T47D (cell line): ENCODE results near the gene BTBD2.

Source experiments
- DNase-seq, 2 experiments: peaks; one replicate each; pipeline versions ENCODE4 v3.0.0 to v3.0.0-alpha.2; 2011 to 2012; ENCODE audit warnings: low read depth in 1 of 2, low spot score in 1 of 2
- JUND ChIP-seq: IDR thresholded peaks from 2 replicates; pipeline ENCODE4 v1.6.1; 2012; ENCODE audit warnings: low read depth
- in situ Hi-C: cut with HindIII; loops from 2 replicates; pipeline ENCODE4 v1.10.0; 2016; ENCODE audit warnings: low sequenced_read_pairs, low pct_unique_long_range_greater_than_20kb

Gene BTBD2

GRCh38 chr19:1957562-1958248, 57.8 kb downstream of the BTBD2 start:
- in situ Hi-C loops = no loop called here
- TF ChIP-seq JUND = no peak
- no peak for DNase-seq

DNA sequence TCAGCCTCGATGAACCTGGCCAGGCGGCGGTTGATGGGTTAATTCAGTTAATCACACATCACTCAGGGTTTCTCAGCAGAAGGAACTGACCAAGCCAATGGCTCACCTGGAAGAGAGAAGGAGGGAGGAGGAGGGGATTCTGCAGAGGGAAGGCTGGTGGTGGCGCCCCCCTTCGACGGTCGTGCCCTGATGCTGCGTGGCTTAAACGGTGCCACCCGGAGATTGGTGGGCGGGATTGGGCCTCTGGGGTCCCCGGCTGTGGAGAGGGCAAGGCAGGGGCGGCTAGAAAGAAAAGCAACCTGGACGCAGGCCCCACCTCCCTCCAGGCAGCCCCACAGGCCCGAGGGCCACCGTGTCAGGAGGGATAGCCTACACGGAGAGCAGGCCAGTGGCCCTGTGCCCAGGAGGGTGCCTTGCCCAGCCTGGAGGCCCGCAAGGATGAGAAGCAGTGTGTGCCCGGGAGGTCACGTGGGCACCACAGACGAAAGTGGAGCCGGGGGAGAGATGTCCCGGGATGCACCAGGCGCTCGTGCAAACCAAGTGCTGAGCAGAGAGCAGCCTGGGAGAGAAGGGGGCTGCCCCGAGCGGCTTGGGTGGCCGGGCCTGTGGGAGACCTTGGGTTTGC, 58.5 kb downstream of the BTBD2 start:
- TF ChIP-seq JUND = no peak
- in situ Hi-C loops = no loop called here
- no peak for DNase-seq

GRCh38 chr19:1956122-1956494, 59.4 kb downstream of the BTBD2 start:
- in situ Hi-C loops = no loop called here
- no peak for DNase-seq
- TF ChIP-seq JUND = no peak

- no peak for TF ChIP-seq JUND
- in situ Hi-C loops = no loop called here
- DNase-seq = no peak
Measured at GRCh38 chr19:1955171-1956121, 60.1 kb downstream of the BTBD2 start.

DNA sequence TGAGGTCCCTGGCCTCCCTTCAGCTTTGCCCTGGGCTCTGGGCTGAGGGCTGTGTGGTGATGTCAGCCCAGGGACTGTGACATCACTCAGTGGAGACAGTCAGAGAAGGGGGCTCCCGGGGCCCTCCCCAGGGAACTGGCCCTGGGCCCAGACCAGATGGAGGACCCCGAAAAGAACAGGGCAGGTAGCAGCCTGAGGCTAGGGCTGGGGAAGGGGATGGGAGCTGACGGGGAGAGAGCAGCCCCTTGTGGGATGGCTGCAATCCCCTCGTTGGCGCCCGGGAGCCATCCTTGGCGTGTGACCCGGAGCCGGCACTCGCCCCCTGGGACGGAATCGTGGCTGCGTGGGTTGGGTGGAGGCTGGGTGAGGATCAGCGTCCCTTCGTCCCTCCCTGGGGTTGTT, 61.0 kb downstream of the BTBD2 start:
- no peak for TF ChIP-seq JUND
- in situ Hi-C loops = no loop called here
- DNase-seq = no peak

DNA sequence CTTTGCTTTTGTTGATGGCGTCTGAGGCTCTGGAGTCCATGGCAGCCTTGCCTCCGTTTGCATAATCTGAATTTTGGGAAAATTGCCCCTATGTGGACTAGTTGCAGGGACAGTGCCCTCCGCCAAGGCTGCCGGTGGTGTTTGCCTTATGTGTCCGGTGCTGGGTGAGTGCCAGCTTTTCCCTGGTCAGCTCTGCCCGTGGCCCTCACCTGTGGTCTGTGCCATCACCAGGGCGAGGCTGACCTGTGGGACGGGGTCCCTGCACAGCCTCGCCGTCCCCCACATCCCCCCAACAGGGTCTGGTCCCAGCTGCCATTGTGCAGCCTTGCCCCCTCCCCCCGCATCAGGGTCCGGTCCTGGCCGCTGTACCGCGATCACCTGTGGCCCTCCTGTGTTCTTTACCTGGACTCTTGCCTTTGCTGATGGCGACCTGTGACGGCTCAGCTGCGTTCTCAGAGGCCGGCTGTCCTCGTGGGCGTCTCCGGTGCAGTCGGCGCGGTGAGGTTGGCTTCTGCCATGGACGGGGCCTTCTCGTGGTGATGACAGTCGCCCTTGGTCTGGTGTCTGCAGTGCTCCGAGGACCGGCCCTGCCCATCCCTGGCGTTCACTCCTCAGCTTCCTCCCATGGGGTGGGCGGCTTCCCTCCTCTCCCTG, 61.9 kb downstream of the BTBD2 start:
- TF ChIP-seq JUND = no peak
- in situ Hi-C loops = no loop called here
- DNase-seq = no peak

DNA sequence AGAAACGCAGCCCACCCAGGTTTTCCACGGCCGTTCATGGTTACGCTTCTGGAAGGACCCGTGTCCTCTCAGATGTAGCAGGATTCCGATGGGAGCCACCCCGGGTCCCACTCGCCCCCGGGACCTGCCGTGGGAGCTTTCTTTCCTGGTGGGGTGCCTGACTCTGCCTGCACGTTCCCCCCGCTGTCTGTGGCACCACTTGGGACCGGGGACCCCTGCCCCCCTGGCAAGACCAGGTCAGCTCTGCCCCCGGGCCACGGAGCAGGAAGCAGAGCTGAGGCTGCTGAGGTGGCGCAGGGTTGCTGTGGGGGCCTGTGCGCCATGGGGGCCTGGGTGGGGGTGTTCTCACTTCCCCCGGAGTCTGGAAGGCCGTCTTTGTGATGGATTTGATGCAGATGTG, 62.5 kb downstream of the BTBD2 start:
- DNase-seq = no peak
- TF ChIP-seq JUND = no peak
- in situ Hi-C loops = no loop called here

- no peak for TF ChIP-seq JUND
- no peak for DNase-seq
- in situ Hi-C loops = no loop called here
Measured at GRCh38 chr19:1952635-1953034, 62.9 kb downstream of the BTBD2 start.

DNA sequence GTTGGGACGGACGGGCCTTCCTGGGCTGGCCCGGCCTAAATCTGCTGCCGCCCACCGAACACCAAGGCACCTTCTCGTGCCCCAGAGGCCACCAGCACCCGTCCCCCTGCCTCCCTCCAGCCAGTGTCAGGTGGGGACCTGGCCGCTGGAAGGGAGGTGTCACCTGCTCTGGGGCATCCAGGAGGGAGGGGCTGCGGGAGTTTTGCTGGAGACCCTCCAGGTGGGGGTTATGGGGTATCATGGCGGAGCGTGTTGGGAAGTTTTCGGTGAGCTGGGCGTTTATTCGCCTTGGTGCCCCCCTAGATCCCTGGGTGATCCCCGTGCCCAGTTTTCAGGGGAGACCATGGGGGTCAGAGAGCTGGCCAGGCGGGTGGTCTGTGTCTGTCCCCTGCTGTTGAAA, 64.9 kb downstream of the BTBD2 start:
- in situ Hi-C loops = no loop called here
- no peak for TF ChIP-seq JUND
- no peak for DNase-seq

- in situ Hi-C loops = no loop called here
- no peak for TF ChIP-seq JUND
- no peak for DNase-seq
Measured at GRCh38 chr19:1949304-1950101, 66.0 kb downstream of the BTBD2 start.

DNA sequence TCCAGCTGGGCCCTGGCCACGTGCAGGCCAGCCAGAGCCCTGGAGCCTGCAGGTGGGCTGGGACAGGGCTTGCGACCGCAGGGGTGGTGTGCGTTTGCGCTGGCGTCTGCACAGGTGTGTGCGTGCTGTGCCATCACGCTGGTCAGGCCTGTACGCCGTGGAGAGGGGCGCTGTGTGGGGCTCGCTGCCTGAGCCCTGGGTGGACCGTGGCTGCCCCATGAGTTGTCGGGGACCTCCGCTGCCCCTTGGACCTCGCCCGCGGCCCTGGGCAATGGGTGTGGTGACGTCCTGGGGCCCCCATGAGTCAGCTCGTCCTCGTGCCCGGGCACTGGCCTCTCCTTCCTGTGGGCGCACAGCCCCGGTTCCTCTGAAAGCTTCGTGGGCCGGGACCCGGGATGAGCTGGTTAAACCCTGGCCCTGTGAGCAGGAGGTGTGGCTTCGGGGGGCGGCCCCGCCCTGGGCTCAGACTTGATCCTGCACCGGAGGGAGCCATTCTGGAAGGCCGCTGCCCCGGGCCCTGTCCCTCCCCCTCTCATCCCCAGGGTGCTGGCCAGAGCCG, 67.8 kb downstream of the BTBD2 start:
- in situ Hi-C loops = no loop called here
- TF ChIP-seq JUND = no peak

More for the DNA sequence above, 67.8 kb downstream of the BTBD2 start:
- no peak for DNase-seq
